GM12891 (cell line): ENCODE data around the gene RASA3.

Experiments used
- POLR2A ChIP-seq: IDR thresholded peaks from 2 replicates; pipeline ENCODE4 v1.6.1; 2011; ENCODE audit warnings: low read depth, low read length, control low read depth
- POLR2AphosphoS5 ChIP-seq: IDR thresholded peaks from 2 replicates; pipeline ENCODE4 v1.6.1; 2011; ENCODE audit warnings: low read depth, low read length, control low read depth
- POU2F2 ChIP-seq: IDR thresholded peaks from 2 replicates; pipeline ENCODE4 v1.6.1; 2011; ENCODE audit warnings: low read depth, mild to moderate bottlenecking, control low read depth, low read length, moderate library complexity

DNA sequence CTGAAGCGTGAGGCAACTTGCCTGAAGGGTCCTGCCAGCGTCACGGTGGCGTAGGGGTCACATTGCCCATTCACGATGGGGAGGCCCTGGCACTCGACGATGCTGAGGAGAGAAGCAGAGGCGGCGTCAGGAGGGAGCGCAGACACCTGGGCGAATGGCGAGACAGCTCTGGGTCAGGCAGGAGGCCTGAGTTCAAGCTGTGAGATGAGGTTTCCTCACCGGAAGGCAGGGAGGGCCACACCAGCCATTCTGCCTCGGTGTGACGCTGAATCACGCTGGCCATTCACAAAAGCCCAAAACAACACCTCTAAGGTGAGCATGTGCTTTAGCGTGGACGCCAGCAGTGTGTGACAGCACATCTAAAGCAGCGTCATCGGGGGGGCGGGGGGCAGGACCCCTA is 104.6 kb downstream of the RASA3 start:
- TF ChIP-seq POLR2AphosphoS5 (no peak), POU2F2 (no peak), POLR2A (no peak)
